ENCODE data around the gene CHCHD3.

GRCh38 chr7:132752431-132752830 is 329.5 kb downstream of the CHCHD3 start:
- TF ChIP-seq CTCF (IDR thresholded peaks at IDR 0.05) (no peak), EP300 (IDR thresholded peaks at IDR 0.05) (no peak)
